Lower leg skin (tissue), 4 donors: ENCODE measurements around the gene ZFYVE28. TPM values are rescaled to one million over a fixed set of nuclear protein-coding genes. Genes with fewer than 3 reads are reported as not detected.
A peak's percentile ranks its signal among the peaks of the same experiment; 100 is the strongest.
"Not testable (repeated sequence)": the region's sequence is repeated elsewhere in the genome, so short reads cannot be mapped to it uniquely, and the experiment has no call there.

Experiments
- DNase-seq, 2 donors: peaks; one replicate each; pipeline ENCODE4 v3.0.0-alpha.2; 2019; ENCODE audit warnings: low spot score in 2 of 2
- H3K4me3 ChIP-seq: fragments of 200-600 bp; sonication (generic); 2 replicates; pipeline ENCODE4 v1.5.1; 2017; ENCODE audit warnings: mild to moderate bottlenecking, low read depth; ENCODE audit not compliant: poor library complexity, severe bottlenecking
- POLR2A ChIP-seq, 2 donors: fragments of 450-650 bp; IDR thresholded peaks; one replicate each; pipeline ENCODE4 v1.6.1; 2016 to 2017; ENCODE audit warnings: antibody characterized with exemption in 2 of 2, mild to moderate bottlenecking in 1 of 2, moderate library complexity in 1 of 2
- WGBS, 2 donors: methylation state at CpG; one replicate each; pipeline ENCODE4 v1.1.5; 2018; 5-methylcytosine and 5-hydroxymethylcytosine counted together
- intact Hi-C: fragments of 100-400 bp; cut with DNase I; formaldehyde crosslinking; loops from one replicate; pipeline ENCODE4 v1.15.0; 2023; ENCODE audit warnings: low total_unique reads
- total RNA-seq, 4 donors: library from RNA; depleted of rRNA; stranded (reverse); fragments of >200 nt; gene quantifications; one replicate each; pipeline ENCODE4 v1.1.0, GENCODE V29; 2016
- TF ChIP-seq, protein P1 (sequence below), 3 donors: fragments of 450-650 bp; IDR thresholded peaks; one replicate each; pipeline ENCODE4 v1.5.1; 2016; ENCODE audit warnings: antibody characterized with exemption in 3 of 3, mild to moderate bottlenecking in 3 of 3, moderate library complexity in 2 of 3

The ZFYVE28 gene
- 10 to 100 TPM in 2 of 4 donors, 1 to 10 TPM in 2; 5.0 to 12.8 (median 9.9) TPM for total RNA-seq

DNA sequence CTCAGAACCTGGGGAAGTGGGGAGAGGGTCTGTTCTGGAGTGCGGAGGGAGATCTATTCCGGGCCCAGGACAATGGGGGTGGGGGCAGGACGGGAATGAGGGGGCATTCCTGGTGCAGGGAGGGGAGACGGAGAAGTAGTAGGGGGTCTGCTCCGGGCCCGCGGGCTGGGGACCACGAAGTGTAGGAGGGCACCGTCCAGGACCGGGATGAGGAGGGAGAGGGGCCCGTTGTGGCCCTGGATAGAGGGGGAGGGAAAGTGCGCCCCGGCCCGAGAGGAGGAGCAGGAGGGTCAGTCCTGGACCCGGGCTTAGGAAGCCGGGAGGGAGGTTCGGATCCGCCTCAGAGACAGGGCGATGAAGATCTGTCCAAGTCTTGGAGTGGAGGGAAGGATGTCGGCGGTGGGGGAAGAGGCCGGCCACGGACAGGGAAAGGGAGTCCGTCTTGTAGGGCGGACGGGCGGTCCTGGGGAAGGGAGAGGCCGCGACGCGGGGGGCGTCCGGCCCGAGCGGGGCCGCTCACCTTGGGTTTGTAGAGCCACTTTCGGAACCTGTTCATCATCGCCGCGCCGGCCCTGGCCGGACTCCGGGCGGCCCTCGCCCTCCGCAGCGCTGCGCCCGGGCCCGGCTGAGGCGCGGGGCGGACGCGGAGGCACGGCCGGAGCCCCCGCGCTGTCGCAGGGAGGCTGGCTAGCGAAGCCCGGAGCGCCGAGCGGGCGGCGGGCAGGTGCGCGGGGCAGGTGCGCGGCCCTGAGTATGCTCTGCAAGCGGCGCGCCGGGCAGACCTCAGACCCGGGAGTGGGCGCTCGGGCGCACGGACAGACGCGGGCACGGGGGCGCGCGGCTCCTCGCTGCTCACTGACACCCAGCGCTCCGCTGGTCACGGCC lies at the start of gene ZFYVE28:
TSS of gene ZFYVE28 (minus strand) at position 881 of the 885 bp plus-strand sequence. CDS start at position 559, 322 bp downstream.
- 1 to 2% methylated on average over 31 to 32 of the region's 90 CpGs for WGBS, 2 donors
- DNase-seq = peak in 1 of 2 donors; percentile 89
- H3K4me3 ChIP-seq = peak within 1 kb of the TSS; percentile 44
- no peak for TF ChIP-seq POLR2A (IDR thresholded peaks at IDR 0.05)
- TF ChIP-seq, protein P1, sequence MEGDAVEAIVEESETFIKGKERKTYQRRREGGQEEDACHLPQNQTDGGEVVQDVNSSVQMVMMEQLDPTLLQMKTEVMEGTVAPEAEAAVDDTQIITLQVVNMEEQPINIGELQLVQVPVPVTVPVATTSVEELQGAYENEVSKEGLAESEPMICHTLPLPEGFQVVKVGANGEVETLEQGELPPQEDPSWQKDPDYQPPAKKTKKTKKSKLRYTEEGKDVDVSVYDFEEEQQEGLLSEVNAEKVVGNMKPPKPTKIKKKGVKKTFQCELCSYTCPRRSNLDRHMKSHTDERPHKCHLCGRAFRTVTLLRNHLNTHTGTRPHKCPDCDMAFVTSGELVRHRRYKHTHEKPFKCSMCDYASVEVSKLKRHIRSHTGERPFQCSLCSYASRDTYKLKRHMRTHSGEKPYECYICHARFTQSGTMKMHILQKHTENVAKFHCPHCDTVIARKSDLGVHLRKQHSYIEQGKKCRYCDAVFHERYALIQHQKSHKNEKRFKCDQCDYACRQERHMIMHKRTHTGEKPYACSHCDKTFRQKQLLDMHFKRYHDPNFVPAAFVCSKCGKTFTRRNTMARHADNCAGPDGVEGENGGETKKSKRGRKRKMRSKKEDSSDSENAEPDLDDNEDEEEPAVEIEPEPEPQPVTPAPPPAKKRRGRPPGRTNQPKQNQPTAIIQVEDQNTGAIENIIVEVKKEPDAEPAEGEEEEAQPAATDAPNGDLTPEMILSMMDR (IDR thresholded peaks at IDR 0.05) = no peak
- intact Hi-C loops = no loop called here

DNA sequence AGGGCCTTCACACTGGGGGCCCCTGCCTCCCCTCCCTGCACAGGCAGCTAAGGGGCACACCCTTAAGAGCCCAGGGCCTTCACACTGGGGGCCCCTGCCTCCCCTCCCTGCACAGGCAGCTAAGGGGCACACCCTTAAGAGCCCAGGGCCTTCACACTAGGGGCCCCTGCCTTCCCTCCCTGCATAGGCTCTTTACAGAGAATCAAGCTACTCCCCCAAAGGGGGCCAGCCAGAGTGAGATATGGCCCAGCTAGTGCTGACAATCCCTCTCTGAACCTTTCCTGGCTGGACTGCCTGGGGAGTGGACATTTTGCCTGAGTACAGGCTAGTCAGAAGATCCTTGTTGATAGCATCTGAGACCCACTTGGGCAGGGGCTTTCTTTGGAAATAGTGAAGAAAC lies 47.1 kb upstream of the ZFYVE28 start:
- DNase-seq, H3K4me3 ChIP-seq, intact Hi-C loops: not testable (repeated sequence)

DNA sequence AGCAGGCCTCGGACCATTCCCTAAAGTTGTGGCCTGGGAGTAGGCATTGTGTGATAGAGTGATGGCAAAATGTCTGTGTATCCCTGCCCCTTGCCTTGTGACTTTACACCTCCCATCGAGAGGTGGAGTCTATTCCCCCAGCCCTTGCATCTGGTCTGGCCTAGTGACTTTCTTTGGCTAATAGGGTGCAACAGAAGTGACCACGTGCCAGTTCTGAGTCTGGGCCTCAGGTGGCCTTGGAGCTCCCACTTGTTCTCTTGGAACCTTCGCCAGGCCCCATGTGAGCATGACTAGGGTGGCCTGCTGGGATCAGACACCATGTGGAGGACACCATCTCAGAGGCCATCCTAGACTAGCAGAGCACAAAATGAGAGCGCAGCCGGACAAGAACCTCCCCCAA lies 46.6 kb upstream of the ZFYVE28 start:
- 90 to 94% methylated on average over 6 of the region's 6 CpGs for WGBS, 2 donors
- intact Hi-C loops = no loop called here
- TF ChIP-seq, protein P1 (IDR thresholded peaks at IDR 0.05) = no peak
- no peak for TF ChIP-seq POLR2A (IDR thresholded peaks at IDR 0.05)
- no peak for DNase-seq
- H3K4me3 ChIP-seq = no peak overlapping the region

DNA sequence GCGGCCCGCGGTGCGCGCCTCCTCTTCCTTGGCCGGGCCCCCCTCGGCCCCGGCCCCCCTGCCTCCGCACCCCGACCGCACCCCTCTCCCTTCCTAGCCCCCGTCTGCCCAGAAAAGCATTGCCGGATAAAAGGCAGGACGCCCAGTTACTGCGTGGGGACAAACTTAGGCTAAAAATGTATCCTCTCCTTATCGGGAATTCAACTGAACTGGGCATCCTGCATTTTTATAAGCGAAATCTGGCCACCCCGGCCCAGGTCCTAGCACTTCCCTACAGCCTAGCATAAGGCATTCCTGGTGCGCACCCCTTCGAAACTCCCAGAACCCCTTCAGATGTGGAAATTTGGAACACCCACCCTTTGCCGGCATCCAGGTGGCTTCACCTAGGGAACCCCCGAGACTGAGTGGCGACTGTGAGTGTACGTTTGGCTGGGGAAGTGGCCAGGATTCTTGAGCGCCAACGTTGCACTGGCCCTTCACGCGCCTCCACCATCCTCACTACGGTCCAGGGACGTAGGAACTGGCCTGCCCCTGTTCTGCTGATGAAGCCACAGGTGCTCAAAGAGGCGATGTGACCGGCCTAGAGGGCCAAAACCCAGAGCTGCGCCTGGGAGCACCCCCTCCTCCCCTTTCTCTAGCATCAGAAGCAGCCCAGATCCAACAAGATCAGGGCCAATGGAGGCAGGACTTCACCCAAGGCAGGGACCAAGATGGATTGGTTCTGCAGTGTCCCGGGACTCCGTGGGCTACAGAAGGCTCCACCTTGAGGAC lies 44.7 kb upstream of the ZFYVE28 start:
- WGBS, 2 donors = 39 to 49% methylated on average over 26 to 35 of the region's 35 CpGs
- intact Hi-C loops = no loop called here
- no peak for DNase-seq
- H3K4me3 ChIP-seq = no peak overlapping the region
- TF ChIP-seq, protein P1 (IDR thresholded peaks at IDR 0.05) = no peak
- TF ChIP-seq POLR2A (IDR thresholded peaks at IDR 0.05) = no peak

DNA sequence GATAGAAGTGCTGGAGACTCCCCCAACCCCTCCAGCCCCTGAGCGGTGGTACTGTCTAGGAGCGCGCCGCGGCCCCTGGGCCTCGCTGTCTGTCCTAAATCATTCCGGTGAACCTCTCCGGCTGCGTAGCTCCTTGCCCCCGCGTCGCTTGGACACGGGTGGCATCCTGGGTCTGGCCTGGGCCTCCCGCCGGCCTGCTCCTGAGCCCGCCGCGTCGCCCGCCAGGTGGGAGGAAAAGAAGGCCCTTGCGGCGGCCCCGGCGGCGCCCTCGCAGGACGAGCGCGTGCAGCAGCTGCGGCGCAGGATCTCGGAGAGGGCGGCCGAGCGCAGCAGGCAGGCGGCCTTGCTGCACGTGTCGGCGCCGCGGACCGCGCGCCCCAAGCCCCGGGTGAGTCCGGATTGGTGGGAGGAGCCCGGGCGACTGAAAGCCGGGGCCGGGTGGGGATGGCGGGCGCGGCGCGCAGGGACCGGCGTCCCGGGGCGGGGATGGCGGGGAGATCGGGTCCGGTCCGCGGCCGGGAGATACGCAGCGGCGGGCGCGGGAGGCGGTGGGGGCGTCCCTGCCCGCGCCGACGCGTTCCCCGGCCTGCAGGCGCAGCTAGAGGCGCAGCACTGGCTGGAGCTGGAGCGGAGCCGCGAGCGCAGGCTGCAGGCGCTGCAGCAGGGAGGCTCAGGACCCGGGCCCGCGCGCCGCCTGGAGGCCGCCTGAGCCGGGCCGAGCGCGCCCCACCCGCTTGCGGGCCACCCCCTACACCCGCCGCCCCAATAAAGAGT lies 44.0 kb upstream of the ZFYVE28 start:
- 25 to 26% methylated on average over 20 to 21 of the region's 99 CpGs for WGBS, 2 donors
- no peak for DNase-seq
- intact Hi-C loops = no loop called here
- TF ChIP-seq POLR2A (IDR thresholded peaks at IDR 0.05) = no peak
- TF ChIP-seq, protein P1 (IDR thresholded peaks at IDR 0.05) = no peak
- peak overlapping the region; percentile 19 for H3K4me3 ChIP-seq
